Sigmoid colon (tissue), 7 donors: ENCODE data around the gene BEX4. TPM values are rescaled to one million over a fixed set of nuclear protein-coding genes. Genes with fewer than 3 reads are reported as not detected.
"Not testable (repeated sequence)": the region's sequence is repeated elsewhere in the genome, so short reads cannot be mapped to it uniquely, and the experiment has no call there.

ENCODE experiments used
- DNase-seq: peaks from one replicate; pipeline ENCODE4 v3.0.0-alpha.2; 2019
- H3K27ac ChIP-seq, 4 donors: fragments of 200-600 bp; sonication (generic); one replicate each; pipeline ENCODE4 v1.5.1; 2016 to 2019; ENCODE audit warnings: mild to moderate bottlenecking in 1 of 4
- H3K27me3 ChIP-seq, 3 donors: fragments of 200-600 bp; sonication (generic); one replicate each; pipeline ENCODE4 v1.5.1; 2019; ENCODE audit warnings: mild to moderate bottlenecking in 1 of 3
- H3K36me3 ChIP-seq, 4 donors: fragments of 200-600 bp; sonication (generic); one replicate each; pipeline ENCODE4 v1.5.1; 2016 to 2019
- H3K4me1 ChIP-seq, 4 donors: fragments of 200-600 bp; sonication (generic); one replicate each; pipeline ENCODE4 v1.5.1; 2017 to 2019
- H3K4me3 ChIP-seq, 4 donors: fragments of 200-600 bp; sonication (generic); one replicate each; pipeline ENCODE4 v1.5.1; 2017 to 2019; ENCODE audit warnings: mild to moderate bottlenecking in 2 of 4, moderate library complexity in 1 of 4
- H3K9me3 ChIP-seq, 4 donors: fragments of 200-600 bp in 3 of 4; sonication (generic) in 3 of 4; one replicate each; pipeline versions ENCODE4 v1.5.1 to v1.6.1; 2013 to 2019
- EP300 ChIP-seq, 4 donors: sonication (generic); formaldehyde crosslinking; IDR thresholded peaks; one replicate each; pipeline ENCODE4 v1.6.1; 2017; ENCODE audit warnings: antibody characterized with exemption in 4 of 4
- POLR2A ChIP-seq, 2 donors: fragments of 450-650 bp; IDR thresholded peaks; one replicate each; pipeline ENCODE4 v1.6.1; 2016; ENCODE audit warnings: antibody characterized with exemption in 2 of 2, mild to moderate bottlenecking in 2 of 2, moderate library complexity in 2 of 2
- POLR2AphosphoS5 ChIP-seq, 4 donors: sonication (generic); formaldehyde crosslinking; IDR thresholded peaks; one replicate each; pipeline ENCODE4 v1.6.1; 2017; ENCODE audit warnings: antibody characterized with exemption in 4 of 4
- WGBS, 2 donors: extraction: QIAGEN DNeasy Blood & Tissue Kit; methylation state at CpG; one replicate each; pipeline ENCODE4 v1.1.7; 2013; 5-methylcytosine and 5-hydroxymethylcytosine counted together
- intact Hi-C: fragments of 100-400 bp; cut with DNase I; formaldehyde crosslinking; loops from one replicate; pipeline ENCODE4 v1.15.1; 2023
- polyA plus RNA-seq, 3 donors: library from polyadenylated mRNA; stranded (reverse); fragments of 200-250 nt; gene quantifications; one replicate each; pipeline ENCODE4 v1.2.3, GENCODE V29; 2013
- total RNA-seq, 4 donors: library from RNA; depleted of rRNA; stranded (reverse); fragments of >200 nt; gene quantifications; one replicate each; pipeline ENCODE4 v1.1.0, GENCODE V29; 2016
- TF ChIP-seq, protein P1 (sequence below), 4 experiments: fragments of 450-650 bp in 3 of 4; fragments of 200-600 bp in 1 of 4; IDR thresholded peaks; one replicate each; pipeline ENCODE4 v1.5.1; 2016 to 2019; ENCODE audit warnings: antibody characterized with exemption in 4 of 4, mild to moderate bottlenecking in 3 of 4, moderate library complexity in 2 of 4
- donor health status: healthy with polysubstance abuse.
- donor health status: Bipolar disorder and iron deficiency.
- donor health status: healthy.

BEX4 gene
- total and polyA plus RNA-seq, 7 donors, result 31.5 to 86.6 (median 45.6) TPM

GRCh38 chrX:103220511-103221323 lies 5.8 kb downstream of the BEX4 start:
- Histone ChIP-seq H3K27me3 (no peaks in the 10 kb centered on the region), H3K36me3 (no peaks in the 10 kb centered on the region), H3K27ac (no peak overlapping the region), H3K4me1 (no peaks in the 10 kb centered on the region), H3K4me3 (peak overlapping the region in 1 of 4 donors; percentile 32), H3K9me3 (no peaks in the 10 kb centered on the region)
- no peak for DNase-seq
- 67 to 85% methylated on average over 39 of the region's 39 CpGs for WGBS, 2 donors
- intact Hi-C loops, result no loop called here
- no peak for TF ChIP-seq POLR2A (IDR thresholded peaks at IDR 0.05)
- TF ChIP-seq, protein P1, sequence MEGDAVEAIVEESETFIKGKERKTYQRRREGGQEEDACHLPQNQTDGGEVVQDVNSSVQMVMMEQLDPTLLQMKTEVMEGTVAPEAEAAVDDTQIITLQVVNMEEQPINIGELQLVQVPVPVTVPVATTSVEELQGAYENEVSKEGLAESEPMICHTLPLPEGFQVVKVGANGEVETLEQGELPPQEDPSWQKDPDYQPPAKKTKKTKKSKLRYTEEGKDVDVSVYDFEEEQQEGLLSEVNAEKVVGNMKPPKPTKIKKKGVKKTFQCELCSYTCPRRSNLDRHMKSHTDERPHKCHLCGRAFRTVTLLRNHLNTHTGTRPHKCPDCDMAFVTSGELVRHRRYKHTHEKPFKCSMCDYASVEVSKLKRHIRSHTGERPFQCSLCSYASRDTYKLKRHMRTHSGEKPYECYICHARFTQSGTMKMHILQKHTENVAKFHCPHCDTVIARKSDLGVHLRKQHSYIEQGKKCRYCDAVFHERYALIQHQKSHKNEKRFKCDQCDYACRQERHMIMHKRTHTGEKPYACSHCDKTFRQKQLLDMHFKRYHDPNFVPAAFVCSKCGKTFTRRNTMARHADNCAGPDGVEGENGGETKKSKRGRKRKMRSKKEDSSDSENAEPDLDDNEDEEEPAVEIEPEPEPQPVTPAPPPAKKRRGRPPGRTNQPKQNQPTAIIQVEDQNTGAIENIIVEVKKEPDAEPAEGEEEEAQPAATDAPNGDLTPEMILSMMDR (IDR thresholded peaks at IDR 0.05), result no peak

DNA sequence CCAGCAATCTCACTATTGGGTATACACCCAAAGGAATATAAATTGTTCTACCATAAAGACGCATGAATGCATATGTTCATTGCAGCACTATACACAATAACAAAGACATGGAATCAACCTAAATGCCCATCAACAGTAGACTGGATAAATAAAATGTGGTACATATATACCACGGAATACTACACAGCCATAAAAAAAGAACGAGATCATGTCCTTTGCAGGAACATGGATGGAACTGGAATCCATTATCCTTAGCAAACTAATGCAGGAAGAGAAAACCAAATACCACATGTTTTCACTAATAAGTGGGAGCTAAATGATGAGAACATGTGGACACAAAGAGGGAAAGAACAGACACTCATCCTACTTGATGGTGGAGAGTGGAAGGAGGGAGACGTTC lies 11.0 kb downstream of the BEX4 start:
- intact Hi-C loops, H3K27me3 ChIP-seq, H3K4me3 ChIP-seq, H3K36me3 ChIP-seq, DNase-seq, H3K4me1 ChIP-seq, H3K9me3 ChIP-seq, H3K27ac ChIP-seq: not testable (repeated sequence)
- WGBS, 2 donors, result 93 to 95% methylated on average over 4 of the region's 4 CpGs

- WGBS, 2 donors, result 36 to 76% methylated on average over 2 of the region's 2 CpGs
- H3K9me3 ChIP-seq, result no peaks in the 10 kb centered on the region
- H3K4me3 ChIP-seq, result no peak overlapping the region
- no peak for DNase-seq
- H3K27ac ChIP-seq, result no peak overlapping the region
- H3K4me1 ChIP-seq, result no peaks in the 10 kb centered on the region
- H3K27me3 ChIP-seq, result no peaks in the 10 kb centered on the region
- H3K36me3 ChIP-seq, result no peaks in the 10 kb centered on the region
- no peak for TF ChIP-seq EP300 (IDR thresholded peaks at IDR 0.05)
- TF ChIP-seq, protein P1 (IDR thresholded peaks at IDR 0.05), result no peak
- no peak for TF ChIP-seq POLR2AphosphoS5 (IDR thresholded peaks at IDR 0.05)
- intact Hi-C loops, result no loop called here
Observed at GRCh38 chrX:103233263-103233662, 18.4 kb downstream of the BEX4 start.

GRCh38 chrX:103234869-103235268 lies 20.0 kb downstream of the BEX4 start:
- H3K4me1 ChIP-seq, result no peaks in the 10 kb centered on the region
- H3K36me3 ChIP-seq, result no peaks in the 10 kb centered on the region
- WGBS, 2 donors, result 61 to 75% methylated on average over 1 of the region's 1 CpG
- TF ChIP-seq POLR2A (IDR thresholded peaks at IDR 0.05) (no peak), EP300 (IDR thresholded peaks at IDR 0.05) (no peak), POLR2AphosphoS5 (IDR thresholded peaks at IDR 0.05) (no peak)
- TF ChIP-seq, protein P1 (IDR thresholded peaks at IDR 0.05), result no peak
- DNase-seq, result no peak
- intact Hi-C loops, result no loop called here
- no peak overlapping the region for H3K4me3 ChIP-seq
- H3K27me3 ChIP-seq, result no peaks in the 10 kb centered on the region
- no peak overlapping the region for H3K27ac ChIP-seq
- H3K9me3 ChIP-seq, result no peaks in the 10 kb centered on the region

- H3K36me3 ChIP-seq, H3K27ac ChIP-seq, DNase-seq, H3K4me1 ChIP-seq, intact Hi-C loops, H3K4me3 ChIP-seq, H3K27me3 ChIP-seq, H3K9me3 ChIP-seq: not testable (repeated sequence)
- 42 to 91% methylated on average over 2 of the region's 2 CpGs for WGBS, 2 donors
Observed at GRCh38 chrX:103235608-103236007, 20.7 kb downstream of the BEX4 start.

DNA sequence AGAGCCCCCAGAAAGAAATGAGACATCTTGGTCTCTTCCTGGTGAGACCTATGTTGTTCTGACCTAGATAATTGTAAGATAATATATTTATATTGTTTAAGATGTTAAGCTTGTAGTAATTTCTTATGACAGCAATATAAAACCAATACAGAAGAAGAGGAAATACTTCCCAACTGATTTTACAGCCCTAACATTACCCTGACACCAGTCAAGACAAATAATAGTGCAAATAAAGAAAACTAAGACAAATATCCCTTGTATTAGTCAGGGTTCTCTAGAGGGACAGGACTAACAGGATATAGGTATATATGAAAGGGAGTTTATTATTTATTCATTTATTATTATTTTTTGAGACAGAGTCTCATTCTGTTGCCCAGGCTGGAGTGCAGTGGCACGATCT lies 21.4 kb downstream of the BEX4 start:
- intact Hi-C loops, result no loop called here
- Histone ChIP-seq H3K4me3 (no peak overlapping the region), H3K27ac (no peak overlapping the region), H3K36me3 (no peaks in the 10 kb centered on the region), H3K4me1 (no peaks in the 10 kb centered on the region), H3K9me3 (no peaks in the 10 kb centered on the region), H3K27me3 (no peaks in the 10 kb centered on the region)
- TF ChIP-seq POLR2AphosphoS5 (IDR thresholded peaks at IDR 0.05), result no peak
- no peak for TF ChIP-seq POLR2A (IDR thresholded peaks at IDR 0.05)
- TF ChIP-seq, protein P1 (IDR thresholded peaks at IDR 0.05), result no peak
- TF ChIP-seq EP300 (IDR thresholded peaks at IDR 0.05), result no peak
- WGBS, 2 donors, result 89% methylated on average over 1 of the region's 1 CpG
- DNase-seq, result no peak
